Activated naive CD8-positive, alpha-beta T cell treated with anti-CD3 and anti-CD28 coated beads, Interleukin-2, amount 50 U/mL, for 24 hours (primary cell): ENCODE data around the gene WDR35.

Experiments
- ATAC-seq: fragments of 150-1000 bp; cut with Tn5 transposase; one replicate; pipeline ENCODE4 v1.10.0; 2021
- DNase-seq: peaks from one replicate; pipeline ENCODE4 v3.0.0; 2021
- H3K27ac Mint-ChIP-seq: one replicate; pipeline ENCODE4 v1.8.0; 2021; ENCODE audit warnings: mild to moderate bottlenecking, mixed read lengths
- H3K27me3 Mint-ChIP-seq: one replicate; pipeline ENCODE4 v1.8.0; 2021; ENCODE audit warnings: mixed read lengths
- H3K36me3 Mint-ChIP-seq: one replicate; pipeline ENCODE4 v1.8.0; 2021; ENCODE audit warnings: low read depth, mixed read lengths
- H3K4me1 Mint-ChIP-seq: one replicate; pipeline ENCODE4 v1.8.0; 2021; ENCODE audit warnings: mixed read lengths
- H3K4me3 Mint-ChIP-seq: one replicate; pipeline ENCODE4 v1.8.0; 2021; ENCODE audit warnings: mild to moderate bottlenecking, moderate library complexity, mixed read lengths
- H3K9me3 Mint-ChIP-seq: one replicate; pipeline ENCODE4 v1.8.0; 2021; ENCODE audit warnings: mixed read lengths

The WDR35 gene

DNA sequence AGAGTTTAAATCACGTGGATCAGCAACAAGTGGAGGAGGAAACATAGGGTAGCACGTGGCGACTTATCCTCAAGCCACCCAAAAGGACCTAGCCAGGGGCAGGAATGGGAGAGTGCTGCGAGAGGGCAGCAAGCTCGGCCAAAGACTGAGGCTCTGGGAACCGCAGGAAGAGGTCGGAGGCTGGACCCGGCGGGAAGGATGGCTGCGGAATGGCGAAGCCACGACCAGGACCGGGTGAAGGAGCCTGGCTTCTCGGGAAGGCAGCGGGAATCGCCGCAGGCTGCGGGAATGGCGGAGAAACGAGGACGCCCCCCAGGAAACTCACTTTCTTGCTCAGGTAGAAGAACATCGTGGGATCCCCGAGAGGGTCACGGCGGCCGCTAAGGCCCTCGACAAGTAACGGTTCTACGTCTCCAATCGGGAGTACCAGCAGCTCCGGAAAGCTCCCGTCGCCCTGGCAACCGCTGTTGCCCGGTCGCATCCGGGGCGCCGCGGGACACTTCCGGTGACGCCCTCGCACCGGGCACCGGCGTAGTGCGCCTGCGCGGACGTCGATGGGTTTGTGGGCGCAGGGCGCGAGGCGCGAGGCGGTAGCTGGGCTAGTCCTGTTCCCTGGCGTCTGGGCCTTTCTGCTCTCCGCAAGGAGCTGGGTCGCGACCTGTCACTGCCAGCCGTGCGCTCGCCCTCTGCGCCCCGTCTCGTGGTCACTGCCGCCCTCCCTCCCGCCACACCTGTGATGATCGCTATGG, at the start of gene WDR35:
TSS of gene WDR35 (minus strand) at position 439 of the 749 bp plus-strand sequence. CDS start at position 349, 90 bp downstream.
- Mint-ChIP-seq H3K9me3 (no peaks in the 10 kb centered on the region), H3K36me3 (peaks cover 19% of the 10 kb centered on the region), H3K27ac (peak within 1 kb of the TSS; percentile 77), H3K4me1 (peaks cover 32% of the 10 kb centered on the region), H3K4me3 (peak within 1 kb of the TSS; percentile 88), H3K27me3 (peaks cover 19% of the 10 kb centered on the region)
- DNase-seq = peak; percentile 96
- peak; percentile 96 for ATAC-seq

DNA sequence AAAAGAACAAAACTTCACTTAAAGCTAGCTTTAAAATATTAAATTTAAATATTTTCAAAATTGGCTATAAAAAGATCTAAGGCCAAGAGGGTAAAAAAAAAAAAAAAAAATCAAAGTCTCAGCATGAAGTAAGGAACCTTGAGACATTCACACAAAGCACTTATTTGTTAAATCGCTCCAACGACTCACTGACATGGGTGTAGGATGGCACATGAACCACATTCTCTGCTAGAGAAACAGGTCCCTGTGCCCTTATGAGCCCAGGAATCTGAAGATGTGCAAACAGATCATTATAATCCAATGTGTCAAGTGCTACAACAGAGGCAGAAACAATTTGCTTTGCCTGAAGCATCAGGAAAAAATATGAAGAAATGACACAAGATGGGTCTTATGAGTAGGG, 47.8 kb upstream of the WDR35 start:
- H3K4me3 Mint-ChIP-seq = no peak overlapping the region
- no peak overlapping the region for H3K27ac Mint-ChIP-seq
- H3K36me3 Mint-ChIP-seq = peaks cover 44% of the 10 kb centered on the region

DNA sequence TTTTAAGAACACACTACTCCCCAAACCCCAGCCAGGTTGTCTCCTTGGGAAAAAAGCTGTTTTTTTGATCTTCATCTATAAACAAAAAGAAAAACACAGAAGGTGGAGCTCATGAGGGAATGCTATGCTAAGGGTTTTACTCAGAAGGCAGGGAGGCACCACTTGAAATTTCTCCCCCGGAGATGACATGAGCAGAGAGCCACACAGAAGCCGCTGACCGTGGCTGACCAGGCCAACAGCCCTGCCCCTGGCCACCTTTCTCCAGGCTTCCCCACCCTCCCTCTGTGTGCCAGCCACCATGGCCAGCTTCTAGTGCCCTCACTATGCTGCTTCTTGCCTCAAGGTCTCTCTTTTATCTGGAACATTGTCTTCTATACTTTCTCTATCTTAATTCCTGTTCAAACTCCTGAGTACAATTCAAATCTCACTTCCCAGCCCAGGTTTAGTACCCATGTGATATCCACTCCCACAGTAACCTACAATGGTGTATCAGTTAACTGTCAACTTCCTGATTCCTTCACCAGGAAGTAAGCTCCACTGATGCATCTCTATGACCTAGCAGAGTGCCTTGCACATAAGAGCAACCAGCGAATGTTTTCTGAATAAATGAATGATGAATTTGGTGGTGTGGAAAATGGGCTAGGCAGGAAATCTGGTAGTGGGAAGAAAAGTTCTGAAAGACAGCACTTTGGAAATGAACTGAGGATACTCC, 46.2 kb upstream of the WDR35 start:
- Mint-ChIP-seq H3K4me3 (no peak overlapping the region), H3K36me3 (peaks cover 53% of the 10 kb centered on the region), H3K27me3 (no peaks in the 10 kb centered on the region), H3K9me3 (no peaks in the 10 kb centered on the region), H3K4me1 (peaks cover 6% of the 10 kb centered on the region), H3K27ac (peak overlapping the region; percentile 46)
- no peak for DNase-seq
- ATAC-seq = no peak

More for the DNA sequence above, 47.8 kb upstream of the WDR35 start:
- no peaks in the 10 kb centered on the region for H3K9me3 Mint-ChIP-seq
- H3K27me3 Mint-ChIP-seq = no peaks in the 10 kb centered on the region
- DNase-seq (no peak), ATAC-seq (no peak)
- H3K4me1 Mint-ChIP-seq = peaks cover 6% of the 10 kb centered on the region

DNA sequence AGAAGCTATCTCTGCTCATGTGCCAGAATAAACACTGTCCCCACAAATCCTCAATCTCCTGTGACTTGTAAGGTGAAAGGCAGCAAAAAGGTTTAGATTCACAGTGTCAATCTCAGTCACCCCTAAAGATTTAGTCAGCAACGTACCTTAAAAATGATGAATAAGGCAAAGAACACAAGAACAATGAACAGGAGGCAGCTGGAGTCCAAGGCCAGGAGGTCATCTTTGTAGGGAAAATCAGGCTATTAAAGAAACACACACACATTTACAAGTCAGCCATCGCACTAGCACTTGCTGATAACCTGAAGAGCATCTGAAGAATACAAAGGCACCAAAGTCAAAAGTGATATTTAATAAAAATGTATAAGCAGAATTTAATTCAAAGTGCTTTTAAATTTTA, 44.9 kb upstream of the WDR35 start:
- H3K27me3 Mint-ChIP-seq = no peaks in the 10 kb centered on the region
- peaks cover 57% of the 10 kb centered on the region for H3K36me3 Mint-ChIP-seq
- DNase-seq (no peak), ATAC-seq (no peak)
- no peak overlapping the region for H3K27ac Mint-ChIP-seq
- no peaks in the 10 kb centered on the region for H3K9me3 Mint-ChIP-seq
- H3K4me3 Mint-ChIP-seq = no peak overlapping the region
- peaks cover 6% of the 10 kb centered on the region for H3K4me1 Mint-ChIP-seq

DNA sequence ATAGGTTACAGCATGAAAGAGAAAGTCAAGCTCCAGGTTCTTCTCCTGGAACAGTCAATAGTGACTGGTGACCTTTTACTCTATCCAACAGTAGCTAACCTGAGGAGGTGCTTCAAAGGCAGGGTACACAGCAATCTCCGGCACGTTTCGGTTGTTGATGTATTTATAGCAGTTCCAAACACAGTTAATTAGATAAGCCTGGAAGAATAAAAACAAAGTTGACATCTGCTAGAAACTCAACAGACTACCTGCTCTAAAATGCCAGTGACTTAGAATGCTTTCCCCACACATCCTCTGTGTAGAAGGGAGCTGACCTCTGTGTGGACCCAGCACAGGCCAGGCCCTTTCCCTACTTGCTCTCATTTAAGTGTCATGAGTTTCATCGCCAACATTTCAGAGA, 44.3 kb upstream of the WDR35 start:
- Mint-ChIP-seq H3K4me1 (peaks cover 6% of the 10 kb centered on the region), H3K4me3 (no peak overlapping the region), H3K27me3 (no peaks in the 10 kb centered on the region), H3K9me3 (no peaks in the 10 kb centered on the region), H3K36me3 (peaks cover 63% of the 10 kb centered on the region), H3K27ac (no peak overlapping the region)
- no peak for ATAC-seq
- no peak for DNase-seq

DNA sequence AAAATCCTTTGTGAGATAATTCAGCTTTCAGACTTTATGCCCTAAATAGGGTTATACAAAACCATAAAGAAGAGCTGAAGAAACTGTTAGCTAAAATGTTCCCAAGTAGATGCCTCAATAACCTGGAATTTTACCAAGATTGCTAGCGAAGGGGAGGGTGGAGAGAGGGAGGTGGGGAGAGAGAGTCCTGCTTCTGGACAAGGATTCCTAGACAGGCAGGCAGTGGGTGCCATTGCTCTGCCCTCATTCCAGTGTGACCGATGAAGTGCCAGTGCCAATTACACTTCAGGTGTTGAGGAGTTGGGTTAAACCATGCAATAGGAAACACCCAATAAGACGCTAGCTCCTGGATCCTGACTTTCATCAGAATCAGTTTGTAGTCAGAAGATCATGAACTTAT, 43.4 kb upstream of the WDR35 start:
- Mint-ChIP-seq H3K4me3 (no peak overlapping the region), H3K4me1 (peaks cover 6% of the 10 kb centered on the region), H3K9me3 (no peaks in the 10 kb centered on the region), H3K27ac (no peak overlapping the region), H3K27me3 (no peaks in the 10 kb centered on the region), H3K36me3 (peaks cover 72% of the 10 kb centered on the region)
- no peak for DNase-seq
- ATAC-seq = no peak

DNA sequence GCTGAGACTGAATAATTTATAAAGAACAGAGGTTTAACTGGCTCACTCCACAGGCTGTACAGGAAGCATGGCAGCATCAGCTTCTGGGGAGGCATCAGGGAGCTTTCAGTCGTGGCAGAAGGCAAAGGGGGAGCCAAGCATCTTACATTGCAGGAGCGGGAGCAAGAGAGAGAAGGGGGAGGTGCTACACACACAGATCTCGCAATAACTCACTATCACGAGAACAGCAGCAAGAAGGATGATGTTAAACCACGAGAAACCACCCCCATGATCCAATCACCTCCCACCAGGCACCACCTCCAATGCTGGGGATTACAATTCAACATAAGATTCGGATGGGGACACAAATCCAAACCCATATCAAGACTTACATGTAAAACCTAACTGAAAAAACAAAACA, 40.3 kb upstream of the WDR35 start:
- ATAC-seq (no peak), DNase-seq (no peak)
- no peak overlapping the region for H3K4me3 Mint-ChIP-seq
- H3K27me3 Mint-ChIP-seq = no peaks in the 10 kb centered on the region
- H3K36me3 Mint-ChIP-seq = peaks cover 59% of the 10 kb centered on the region
- no peaks in the 10 kb centered on the region for H3K4me1 Mint-ChIP-seq
- H3K27ac Mint-ChIP-seq = no peak overlapping the region
- H3K9me3 Mint-ChIP-seq = no peaks in the 10 kb centered on the region

DNA sequence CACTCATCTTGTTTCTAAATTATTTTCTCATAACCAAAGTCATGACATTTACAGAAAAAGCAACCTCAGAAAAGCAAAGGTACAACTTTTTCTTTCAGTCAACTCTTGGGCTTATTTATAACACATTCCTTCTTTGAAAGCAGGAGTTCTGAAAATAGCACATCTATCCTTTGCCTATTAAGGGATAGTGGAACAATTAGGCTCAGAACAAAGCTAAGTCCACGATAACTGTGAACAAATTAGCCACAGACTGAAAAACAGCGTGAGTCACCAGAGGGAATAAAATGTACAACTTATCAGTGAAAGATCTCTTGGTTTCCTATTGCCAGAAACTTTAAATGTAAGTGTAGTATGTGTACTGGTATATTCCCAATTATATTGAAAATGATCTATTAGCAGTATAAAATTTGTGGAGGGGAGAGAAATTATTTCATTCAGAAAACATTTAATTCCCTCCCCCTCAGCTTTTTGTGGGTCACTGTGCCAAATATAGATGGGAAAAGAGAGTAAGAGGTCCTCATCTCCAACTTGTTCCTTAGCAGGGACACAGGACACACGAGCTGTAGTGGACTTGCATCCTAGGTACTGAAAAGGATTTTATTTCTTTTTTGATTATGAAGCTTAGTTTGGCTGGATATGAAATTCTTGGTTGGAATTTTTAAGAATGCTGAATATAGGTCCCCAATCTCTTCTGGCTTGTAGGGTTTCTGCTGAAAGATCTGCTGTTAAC, 38.0 kb upstream of the WDR35 start:
- DNase-seq = no peak
- H3K27ac Mint-ChIP-seq = no peak overlapping the region
- H3K27me3 Mint-ChIP-seq = no peaks in the 10 kb centered on the region
- H3K9me3 Mint-ChIP-seq = peaks cover under 1% of the 10 kb centered on the region
- no peaks in the 10 kb centered on the region for H3K4me1 Mint-ChIP-seq
- no peak overlapping the region for H3K4me3 Mint-ChIP-seq
- peaks cover 53% of the 10 kb centered on the region for H3K36me3 Mint-ChIP-seq
- no peak for ATAC-seq

DNA sequence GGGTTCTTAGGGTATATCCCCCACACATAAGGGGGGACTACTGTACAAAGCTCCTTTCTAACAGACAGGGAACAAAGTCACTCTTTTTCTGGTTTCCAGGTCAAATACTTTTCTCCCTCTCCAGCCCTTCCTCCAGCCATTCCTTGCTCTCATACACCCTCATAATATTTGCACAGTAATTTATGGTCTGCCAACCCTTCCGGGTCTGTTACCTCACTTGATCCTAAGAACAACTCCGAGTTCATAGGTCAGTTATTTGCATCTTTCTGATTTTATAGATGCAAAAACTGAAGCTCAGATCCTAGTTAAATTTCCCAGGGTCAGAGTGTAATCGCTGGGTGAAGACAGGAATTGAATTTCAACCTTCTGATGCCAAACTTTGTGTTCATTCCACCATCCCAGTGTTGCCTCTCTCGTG, 37.4 kb upstream of the WDR35 start:
- H3K36me3 Mint-ChIP-seq = peaks cover 50% of the 10 kb centered on the region
- no peak overlapping the region for H3K27ac Mint-ChIP-seq
- no peak overlapping the region for H3K4me3 Mint-ChIP-seq

DNA sequence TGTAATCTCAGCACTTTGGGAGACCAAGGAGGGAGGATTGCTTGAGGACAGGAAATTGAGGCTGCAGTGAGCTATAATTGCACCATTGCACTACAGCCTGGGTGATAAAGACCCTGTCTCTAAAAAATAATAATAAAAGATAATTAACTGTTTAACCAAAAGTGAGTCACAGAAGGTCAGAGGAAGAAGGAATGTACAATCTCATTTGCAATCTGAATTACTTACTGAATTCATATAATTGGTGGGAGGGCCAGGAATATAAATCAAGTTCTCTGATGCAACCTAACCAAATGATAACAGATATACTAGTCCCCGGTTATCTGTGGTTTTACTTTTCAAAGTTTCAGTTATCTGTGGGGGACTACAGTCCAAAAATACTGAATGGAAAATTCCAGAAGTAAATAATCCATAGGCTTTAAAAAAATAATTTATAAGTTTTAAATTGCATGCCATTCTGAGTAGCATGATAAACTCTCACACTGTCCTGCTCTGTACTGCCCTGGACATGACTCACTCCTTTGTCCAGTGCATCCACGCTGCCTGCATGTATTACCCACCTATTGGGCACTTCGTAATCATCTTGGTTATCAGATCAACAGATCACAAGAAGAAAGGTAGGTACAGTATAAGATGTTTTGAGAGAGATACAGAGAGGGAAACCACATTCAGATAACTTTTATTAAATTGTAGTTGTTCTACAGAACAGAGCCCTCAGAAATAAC, 35.3 kb upstream of the WDR35 start:
- Mint-ChIP-seq H3K27me3 (no peaks in the 10 kb centered on the region), H3K9me3 (peaks cover 18% of the 10 kb centered on the region), H3K36me3 (peaks cover 43% of the 10 kb centered on the region), H3K27ac (no peak overlapping the region), H3K4me1 (no peaks in the 10 kb centered on the region), H3K4me3 (no peak overlapping the region)
- no peak for ATAC-seq
- DNase-seq = no peak

More for the DNA sequence above, 37.4 kb upstream of the WDR35 start:
- DNase-seq (no peak), ATAC-seq (no peak)
- Mint-ChIP-seq H3K27me3 (no peaks in the 10 kb centered on the region), H3K4me1 (no peaks in the 10 kb centered on the region), H3K9me3 (peaks cover 4% of the 10 kb centered on the region)

DNA sequence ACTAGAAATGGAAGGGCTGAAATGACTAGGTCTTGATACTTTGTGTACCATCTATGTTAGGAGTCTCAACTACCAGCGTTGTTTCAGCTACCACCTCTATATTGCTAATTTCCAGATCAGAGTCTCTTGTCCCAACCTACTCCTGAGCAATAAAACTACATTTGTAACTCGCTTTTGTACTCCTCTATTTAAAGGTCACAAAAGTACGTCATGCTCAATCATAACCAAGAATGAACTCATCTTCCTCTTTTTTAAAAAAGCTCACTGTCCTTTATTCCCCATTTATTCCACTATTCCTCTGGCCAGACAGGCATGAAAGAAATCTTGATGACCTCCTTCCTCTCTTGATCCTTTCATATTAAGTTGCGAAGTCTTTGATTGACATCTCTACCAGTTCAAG, 33.8 kb upstream of the WDR35 start:
- H3K27ac Mint-ChIP-seq = no peak overlapping the region
- no peaks in the 10 kb centered on the region for H3K4me1 Mint-ChIP-seq
- H3K27me3 Mint-ChIP-seq = no peaks in the 10 kb centered on the region
- H3K36me3 Mint-ChIP-seq = peaks cover 32% of the 10 kb centered on the region
- ATAC-seq (no peak), DNase-seq (no peak)
- no peak overlapping the region for H3K4me3 Mint-ChIP-seq
- H3K9me3 Mint-ChIP-seq = peaks cover 26% of the 10 kb centered on the region

DNA sequence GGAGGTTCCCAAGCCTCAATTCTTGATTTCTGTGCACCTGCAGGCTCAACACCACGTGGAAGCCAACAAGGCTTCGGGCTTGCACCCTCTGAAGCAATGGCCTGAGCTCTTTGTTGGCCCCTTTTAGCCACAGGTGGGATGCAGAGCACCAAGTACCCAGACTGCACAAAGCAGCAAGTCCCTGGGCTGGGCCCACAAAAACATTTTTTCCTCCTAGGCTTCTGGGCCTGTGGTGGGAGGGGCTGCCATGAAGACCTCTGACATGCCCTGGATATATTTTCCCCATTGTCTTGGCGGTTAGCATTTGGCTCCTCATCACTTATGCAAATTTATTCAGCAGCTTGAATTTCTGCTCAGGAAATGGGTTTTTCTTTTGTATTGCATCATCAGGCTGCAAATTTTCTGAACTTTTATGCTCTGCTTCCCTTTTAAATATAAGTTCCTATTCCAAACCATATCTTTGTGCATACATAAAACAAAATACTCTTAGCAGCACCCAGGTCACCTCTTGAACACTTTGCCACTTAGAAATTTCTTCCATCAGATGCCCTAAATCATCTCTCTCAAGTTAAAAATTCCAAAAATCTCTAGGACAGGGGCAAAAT, 31.6 kb upstream of the WDR35 start:
- DNase-seq (no peak), ATAC-seq (no peak)
- Mint-ChIP-seq H3K4me1 (no peaks in the 10 kb centered on the region), H3K36me3 (peaks cover 18% of the 10 kb centered on the region), H3K27ac (no peak overlapping the region), H3K4me3 (no peak overlapping the region), H3K9me3 (peaks cover 26% of the 10 kb centered on the region), H3K27me3 (no peaks in the 10 kb centered on the region)

DNA sequence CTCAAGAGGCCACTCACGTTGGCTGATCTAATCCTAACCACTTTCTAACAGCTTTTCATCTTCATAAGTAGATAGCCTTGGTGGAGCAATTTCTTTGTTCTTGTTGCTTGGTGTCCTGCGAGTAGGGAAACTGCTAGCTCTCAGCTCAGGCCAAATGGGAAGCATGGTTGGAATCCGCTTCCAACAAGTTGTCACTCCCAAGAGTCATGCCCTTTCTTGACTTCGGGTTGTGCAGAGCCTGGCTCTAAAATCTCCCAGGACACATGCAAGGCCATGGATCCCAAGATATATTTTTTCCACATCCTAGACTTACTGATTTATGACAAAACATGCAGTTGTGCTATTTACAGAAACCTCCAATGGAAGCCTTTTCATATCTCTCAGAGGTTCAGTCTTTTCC, 29.8 kb upstream of the WDR35 start:
- Mint-ChIP-seq H3K36me3 (peaks cover 18% of the 10 kb centered on the region), H3K27ac (no peak overlapping the region), H3K4me3 (no peak overlapping the region), H3K9me3 (peaks cover 27% of the 10 kb centered on the region), H3K27me3 (peaks cover 2% of the 10 kb centered on the region), H3K4me1 (no peaks in the 10 kb centered on the region)
- DNase-seq (no peak), ATAC-seq (no peak)

DNA sequence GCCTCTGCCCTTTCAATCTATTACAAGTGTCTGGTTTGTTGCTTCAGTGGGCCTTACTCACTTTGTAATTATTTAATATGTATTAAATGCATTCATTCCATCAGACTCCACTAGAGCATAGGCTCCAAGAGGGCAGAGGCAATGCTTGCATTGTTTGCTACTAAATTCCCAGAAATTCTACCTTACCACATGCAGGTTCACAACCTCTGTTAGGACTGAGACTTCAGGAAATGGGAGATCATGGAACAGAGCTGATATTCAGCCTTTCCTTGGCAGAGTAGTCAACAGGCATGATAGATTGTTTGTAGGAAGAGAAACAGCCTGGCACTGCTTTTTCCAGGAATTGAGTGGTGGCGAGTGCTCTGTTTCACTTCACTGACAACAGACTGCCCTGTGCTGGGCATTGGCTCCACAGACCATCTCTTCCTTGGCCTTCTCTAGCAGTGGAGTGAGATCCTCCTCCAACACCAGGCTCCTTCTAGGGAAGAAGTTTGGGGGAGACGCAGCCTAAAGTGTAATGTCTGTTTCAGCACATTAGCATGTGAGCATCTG, 28.8 kb upstream of the WDR35 start:
- H3K36me3 Mint-ChIP-seq = peaks cover 18% of the 10 kb centered on the region
- H3K9me3 Mint-ChIP-seq = peaks cover 30% of the 10 kb centered on the region
- H3K4me1 Mint-ChIP-seq = no peaks in the 10 kb centered on the region
- H3K27ac Mint-ChIP-seq = no peak overlapping the region
- no peak overlapping the region for H3K4me3 Mint-ChIP-seq
- DNase-seq (no peak), ATAC-seq (no peak)
- H3K27me3 Mint-ChIP-seq = peaks cover 10% of the 10 kb centered on the region
